Keratinocyte (primary cell): ENCODE data around the gene CCDC74A. TPM values are rescaled to one million over a fixed set of nuclear protein-coding genes. Genes with fewer than 3 reads are reported as not detected.
"Not testable (repeated sequence)": the region's sequence is repeated elsewhere in the genome, so short reads cannot be mapped to it uniquely, and the experiment has no call there.

Experiments
- DNase-seq: peaks from one replicate; pipeline ENCODE4 v3.0.0-alpha.2; 2011; ENCODE audit warnings: low read depth, missing footprints, low spot score
- FAIRE-seq: peaks from 2 replicates; lab custom pipeline; 2011; peaks lifted over from hg19 to GRCh38; lab: Jason Lieb, UNC
- H2AFZ ChIP-seq: 2 replicates; pipeline ENCODE4 v1.6.0; 2012; ENCODE audit warnings: low read length, control low read depth, inconsistent platforms; ENCODE audit not compliant: control insufficient read depth
- H3K27ac ChIP-seq: 2 replicates; pipeline ENCODE4 v1.5.1; 2011; ENCODE audit warnings: low read length; ENCODE audit not compliant: control insufficient read depth, insufficient read depth
- H3K27me3 ChIP-seq: 3 replicates; pipeline ENCODE4 v1.6.0; 2011; ENCODE audit warnings: low read length; ENCODE audit not compliant: control insufficient read depth, insufficient read depth; ENCODE audit errors: extremely low read depth
- H3K36me3 ChIP-seq, 2 experiments: 2 replicates in 1 of 2; 3 replicates in 1 of 2; pipeline ENCODE4 v1.5.1; 2011; ENCODE audit warnings: low read length in 2 of 2, mild to moderate bottlenecking in 1 of 2; ENCODE audit not compliant: control insufficient read depth in 2 of 2, insufficient read depth in 2 of 2; ENCODE audit errors: extremely low read depth in 1 of 2
- H3K4me1 ChIP-seq: 3 replicates; pipeline ENCODE4 v1.5.1; 2011; ENCODE audit warnings: low read length; ENCODE audit not compliant: control insufficient read depth, insufficient read depth; ENCODE audit errors: extremely low read depth
- H3K4me2 ChIP-seq: 3 replicates; pipeline ENCODE4 v1.6.0; 2011; ENCODE audit warnings: low read depth, low read length; ENCODE audit not compliant: control insufficient read depth, insufficient read depth; ENCODE audit errors: extremely low read depth
- H3K4me3 ChIP-seq, 3 experiments: fragments of 200-600 bp in 1 of 3; sonication (generic) in 1 of 3; 2 replicates in 2 of 3; 3 replicates in 1 of 3; pipeline ENCODE4 v1.5.1; 2011 to 2016; ENCODE audit warnings: low read length in 3 of 3, mild to moderate bottlenecking in 3 of 3, control low read depth in 2 of 3, inconsistent platforms in 1 of 3, low read depth in 1 of 3, mixed read lengths in 1 of 3, mixed run types in 1 of 3, moderate library complexity in 1 of 3; ENCODE audit not compliant: control insufficient read depth in 2 of 3, insufficient read depth in 2 of 3; ENCODE audit errors: extremely low read depth in 1 of 3
- H3K79me2 ChIP-seq: 2 replicates; pipeline ENCODE4 v1.6.0; 2012; ENCODE audit warnings: low read length; ENCODE audit not compliant: control insufficient read depth, insufficient read depth
- H3K9ac ChIP-seq: 3 replicates; pipeline ENCODE4 v1.6.0; 2011; ENCODE audit warnings: low read length; ENCODE audit not compliant: control insufficient read depth, insufficient read depth; ENCODE audit errors: extremely low read depth
- H3K9me1 ChIP-seq: 3 replicates; pipeline ENCODE4 v1.6.0; 2011; ENCODE audit warnings: low read length; ENCODE audit not compliant: control insufficient read depth, insufficient read depth; ENCODE audit errors: extremely low read depth
- H3K9me3 ChIP-seq: 2 replicates; pipeline ENCODE4 v1.5.1; 2012; ENCODE audit warnings: low read depth, low read length; ENCODE audit not compliant: control insufficient read depth
- H4K20me1 ChIP-seq: 3 replicates; pipeline ENCODE4 v1.6.0; 2011; ENCODE audit warnings: low read length; ENCODE audit not compliant: control insufficient read depth, insufficient read depth; ENCODE audit errors: extremely low read depth
- CTCF ChIP-seq, 3 experiments: IDR thresholded peaks in 1 of 3; conservative IDR thresholded peaks in 1 of 3; optimal IDR thresholded peaks in 1 of 3; 2 replicates in 2 of 3; 3 replicates in 1 of 3; pipeline versions ENCODE3 to v1.5.1; 2011; ENCODE audit warnings: low read length in 3 of 3, mild to moderate bottlenecking in 3 of 3, moderate library complexity in 2 of 3, control low read depth in 1 of 3, inconsistent platforms in 1 of 3; ENCODE audit not compliant: insufficient read depth in 2 of 3; ENCODE audit errors: extremely low read depth in 1 of 3
- EZH2 ChIP-seq: IDR thresholded peaks from one replicate; pipeline ENCODE4 v1.6.1; 2012; ENCODE audit warnings: inconsistent platforms, mild to moderate bottlenecking, low read length, moderate library complexity
- dilution Hi-C: fragments of 300-500 bp; cut with MboI; formaldehyde crosslinking; loops from one replicate; pipeline ENCODE4 v1.7.0; 2020; ENCODE audit warnings: low sequenced_read_pairs; ENCODE audit not compliant: extremely low pct_ligation_motif_present
- polyA plus RNA-seq, 5 experiments: library from polyadenylated mRNA; depleted of rRNA in 3 of 5; stranded (reverse) in 3 of 5; stranded (forward) in 1 of 5; unstranded in 1 of 5; fragments of >200 nt; gene quantifications; 1 replicate in 1 of 5; 2 replicates in 3 of 5; 3 replicates in 1 of 5; pipeline versions ENCODE4 v1.2.1 to v1.2.3, GENCODE V29; 2011 to 2012; ENCODE audit warnings: missing spikeins in 2 of 5, low read depth in 1 of 5, low replicate concordance in 1 of 5

The CCDC74A gene
- polyA plus RNA-seq, 1 donor (not counting 4 experiments of a cell fraction or from before 2014, with no cell fraction given): 4.3 TPM

- H3K4me2 ChIP-seq, H4K20me1 ChIP-seq, H3K36me3 ChIP-seq, H3K27me3 ChIP-seq, H3K79me2 ChIP-seq, H3K4me1 ChIP-seq, H3K9me3 ChIP-seq, H3K9ac ChIP-seq, H3K4me3 ChIP-seq, H2AFZ ChIP-seq, H3K9me1 ChIP-seq, dilution Hi-C loops, FAIRE-seq, DNase-seq, H3K27ac ChIP-seq: not testable (repeated sequence)
- TF ChIP-seq CTCF (optimal IDR thresholded peaks at IDR 0.05 in 1 of 3, IDR thresholded peaks at IDR 0.05 in 1 of 3, conservative IDR thresholded peaks at IDR 0.05 in 1 of 3; ENCODE audit: extremely low read depth in 1 of 3, insufficient read depth in 2 of 3, low read length in 3 of 3): peak in 2 of 3 experiments; percentile 24 to 26
Measured at GRCh38 chr2:131516621-131517020, 11.1 kb upstream of the CCDC74A start.

- TF ChIP-seq EZH2 (no peak), CTCF (optimal IDR thresholded peaks at IDR 0.05 in 1 of 3, IDR thresholded peaks at IDR 0.05 in 1 of 3, conservative IDR thresholded peaks at IDR 0.05 in 1 of 3; ENCODE audit: extremely low read depth in 1 of 3, insufficient read depth in 2 of 3, low read length in 3 of 3) (no peak)
- H3K4me2 ChIP-seq: no peak overlapping the region
- H3K4me1 ChIP-seq: no peaks in the 10 kb centered on the region
- FAIRE-seq (no peak), DNase-seq (no peak)
- H3K4me3 ChIP-seq: no peak overlapping the region
- peaks cover 0 to 5% of the 10 kb centered on the region in 2 experiments for H3K36me3 ChIP-seq
- H3K9ac ChIP-seq: no peak overlapping the region
- no peak overlapping the region for H3K27ac ChIP-seq
- H3K79me2 ChIP-seq: no peaks in the 10 kb centered on the region
- H4K20me1 ChIP-seq: no peaks in the 10 kb centered on the region
- no peaks in the 10 kb centered on the region for H3K9me1 ChIP-seq
- H2AFZ ChIP-seq: no peak overlapping the region
- dilution Hi-C loops: no loop called here
- H3K27me3 ChIP-seq: no peaks in the 10 kb centered on the region
- no peaks in the 10 kb centered on the region for H3K9me3 ChIP-seq
Measured at GRCh38 chr2:131517106-131517831, 10.4 kb upstream of the CCDC74A start.

GRCh38 chr2:131517856-131518255 is 9.8 kb upstream of the CCDC74A start:
- DNase-seq, dilution Hi-C loops, H3K36me3 ChIP-seq: not testable (repeated sequence)

GRCh38 chr2:131518531-131518930 is 9.2 kb upstream of the CCDC74A start:
- FAIRE-seq, H3K27ac ChIP-seq, H3K9ac ChIP-seq, H3K36me3 ChIP-seq, H3K79me2 ChIP-seq, H3K27me3 ChIP-seq, H2AFZ ChIP-seq, H3K4me3 ChIP-seq, dilution Hi-C loops, H3K4me2 ChIP-seq, H3K9me1 ChIP-seq, H3K4me1 ChIP-seq, H3K9me3 ChIP-seq, H4K20me1 ChIP-seq, DNase-seq: not testable (repeated sequence)

More at GRCh38 chr2:131517856-131518255, 9.8 kb upstream of the CCDC74A start:
- H4K20me1 ChIP-seq, H3K27ac ChIP-seq, H3K27me3 ChIP-seq, H3K4me1 ChIP-seq, H3K9me3 ChIP-seq, H3K9ac ChIP-seq, H3K4me3 ChIP-seq, H2AFZ ChIP-seq, H3K9me1 ChIP-seq, H3K4me2 ChIP-seq, H3K79me2 ChIP-seq, FAIRE-seq: not testable (repeated sequence)
